A673 (cell line): Measurements from ENCODE around the gene SDK1. TPM values are rescaled to one million over a fixed set of nuclear protein-coding genes. Genes with fewer than 3 reads are reported as not detected.

Source experiments
- BruUV-seq: library from RNA; stranded (reverse); fragments of 400-500 nt; replicated peaks from 2 replicates; lab custom pipeline; 2021; lab: Mats Ljungman, UMichigan
- CTCF ChIA-PET: fragments of 300-600 bp; sonication (Branson Sonifier 250); formaldehyde crosslinking; loops from one replicate; lab custom pipeline; 2022; ENCODE audit warnings: antibody characterized with exemption; lab: Charles Lee
- POLR2A ChIA-PET: fragments of 300-600 bp; sonication (Branson Sonifier 250); formaldehyde crosslinking; loops from one replicate; lab custom pipeline; 2022; ENCODE audit warnings: antibody characterized with exemption; ENCODE audit not compliant: low non-redundant PET; lab: Charles Lee
- DNase-seq: peaks from one replicate; pipeline ENCODE4 v3.0.0-alpha.2; 2015; ENCODE audit warnings: low spot score
- H3K27ac ChIP-seq: fragments of 200-600 bp; sonication (generic); 2 replicates; pipeline ENCODE4 v1.5.1; 2016; ENCODE audit warnings: mixed run types, low read depth, mild to moderate bottlenecking, mixed read lengths, antibody characterized with exemption, low read length; ENCODE audit not compliant: poor library complexity, severe bottlenecking
- H3K27me3 ChIP-seq: fragments of 200-600 bp; sonication (generic); replicated peaks from 2 replicates; pipeline ENCODE4 v1.6.1; 2017; ENCODE audit warnings: mixed run types, low read depth, mild to moderate bottlenecking, mixed read lengths, antibody characterized with exemption, low read length; ENCODE audit not compliant: insufficient read depth, poor library complexity
- H3K36me3 ChIP-seq: fragments of 200-600 bp; sonication (generic); 2 replicates; pipeline ENCODE4 v1.6.1; 2016; ENCODE audit warnings: mixed run types, mild to moderate bottlenecking, mixed read lengths, antibody characterized with exemption, low read length; ENCODE audit not compliant: insufficient read depth, poor library complexity, severe bottlenecking
- H3K4me1 ChIP-seq: fragments of 200-600 bp; sonication (generic); 2 replicates; pipeline ENCODE4 v1.6.1; 2017; ENCODE audit warnings: mixed run types, mild to moderate bottlenecking, mixed read lengths, antibody characterized with exemption, low read length; ENCODE audit not compliant: insufficient read depth, poor library complexity, severe bottlenecking
- H3K4me3 ChIP-seq: fragments of 200-600 bp; sonication (generic); 2 replicates; pipeline ENCODE4 v1.5.1; 2016; ENCODE audit warnings: low read depth, mixed run types, mild to moderate bottlenecking, mixed read lengths, low read length; ENCODE audit not compliant: poor library complexity, severe bottlenecking
- H3K9me3 ChIP-seq: fragments of 200-600 bp; sonication (generic); 2 replicates; pipeline ENCODE4 v1.6.1; 2016; ENCODE audit warnings: mixed run types, low read depth, mild to moderate bottlenecking, mixed read lengths, antibody characterized with exemption, low read length; ENCODE audit not compliant: poor library complexity, severe bottlenecking
- CTCF ChIP-seq: fragments of 300-800, 200-600 bp; sonication (generic); conservative IDR thresholded peaks from 2 replicates; pipeline ENCODE4 v1.5.1; 2017; ENCODE audit warnings: low read depth, mild to moderate bottlenecking, antibody characterized with exemption, low read length, moderate library complexity, mixed read lengths
- EZH2 ChIP-seq: fragments of 200-600 bp; sonication (generic); IDR thresholded peaks from 2 replicates; pipeline ENCODE4 v1.6.1; 2017; ENCODE audit warnings: borderline replicate concordance, low read depth, mild to moderate bottlenecking, mixed read lengths, antibody characterized with exemption, low read length; ENCODE audit not compliant: poor library complexity, severe bottlenecking
- intact Hi-C: fragments of 100-400 bp; cut with micrococcal nuclease; formaldehyde crosslinking; loops from one replicate; pipeline ENCODE4 v1.10.0; 2022; ENCODE audit not compliant: unreplicated experiment
- total RNA-seq: library from RNA; stranded (reverse); gene quantifications from 2 replicates; pipeline ENCODE4 v1.2.3, GENCODE V29; 2021

SDK1 gene
- total RNA-seq, 1 experiment from 2014 or later: 14.7 TPM

- ChIA-PET POLR2A (no interaction called here), CTCF (no interaction called here)
- Histone ChIP-seq H3K27me3 (no peaks in the 10 kb centered on the region), H3K9me3 (peaks cover 15% of the 10 kb centered on the region), H3K27ac (no peak overlapping the region), H3K36me3 (no peaks in the 10 kb centered on the region), H3K4me3 (no peak overlapping the region), H3K4me1 (no peaks in the 10 kb centered on the region)
- no TSS peak for BruUV-seq
- no peak for DNase-seq
- TF ChIP-seq CTCF: no peak
- no peak for TF ChIP-seq EZH2
- intact Hi-C loops: no loop called here
Observed at GRCh38 chr7:3780016-3780415, 479.0 kb downstream of the SDK1 start.

- ChIA-PET CTCF (no interaction called here), POLR2A (no interaction called here)
- H3K4me3 ChIP-seq: no peak overlapping the region
- no peak overlapping the region for H3K27ac ChIP-seq
- H3K9me3 ChIP-seq: peaks cover 15% of the 10 kb centered on the region
- TF ChIP-seq EZH2 (no peak), CTCF (no peak)
- H3K36me3 ChIP-seq: no peaks in the 10 kb centered on the region
- no TSS peak for BruUV-seq
- H3K27me3 ChIP-seq: no peaks in the 10 kb centered on the region
- H3K4me1 ChIP-seq: no peaks in the 10 kb centered on the region
- DNase-seq: no peak
- intact Hi-C loops: no loop called here
Observed at GRCh38 chr7:3780525-3780924, 479.5 kb downstream of the SDK1 start.

- POLR2A ChIA-PET: no interaction called here
- H3K4me1 ChIP-seq: no peaks in the 10 kb centered on the region
- no peak overlapping the region for H3K27ac ChIP-seq
- CTCF ChIA-PET: no interaction called here
- intact Hi-C loops: no loop called here
- no peak overlapping the region for H3K4me3 ChIP-seq
- no peaks in the 10 kb centered on the region for H3K27me3 ChIP-seq
- no peaks in the 10 kb centered on the region for H3K36me3 ChIP-seq
- no peak for TF ChIP-seq EZH2
- TF ChIP-seq CTCF: no peak
- no TSS peak for BruUV-seq
- H3K9me3 ChIP-seq: peaks cover 15% of the 10 kb centered on the region
- no peak for DNase-seq
Observed at GRCh38 chr7:3781607-3782006, 480.6 kb downstream of the SDK1 start.
